ENCODE results near the gene STIM2. TPM values are rescaled to one million over a fixed set of nuclear protein-coding genes. Genes with fewer than 3 reads are reported as not detected.

Gene STIM2
- total and polyA plus RNA-seq, 9 of the 15 experiments (the other 6 are each of a cell fraction or from before 2014, with no cell fraction given), result 7.2 to 26.8 (median 15.4) TPM

- TF ChIP-seq, protein P1, sequence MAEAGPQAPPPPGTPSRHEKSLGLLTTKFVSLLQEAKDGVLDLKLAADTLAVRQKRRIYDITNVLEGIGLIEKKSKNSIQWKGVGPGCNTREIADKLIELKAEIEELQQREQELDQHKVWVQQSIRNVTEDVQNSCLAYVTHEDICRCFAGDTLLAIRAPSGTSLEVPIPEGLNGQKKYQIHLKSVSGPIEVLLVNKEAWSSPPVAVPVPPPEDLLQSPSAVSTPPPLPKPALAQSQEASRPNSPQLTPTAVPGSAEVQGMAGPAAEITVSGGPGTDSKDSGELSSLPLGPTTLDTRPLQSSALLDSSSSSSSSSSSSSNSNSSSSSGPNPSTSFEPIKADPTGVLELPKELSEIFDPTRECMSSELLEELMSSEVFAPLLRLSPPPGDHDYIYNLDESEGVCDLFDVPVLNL (CRISPR knock-in tag; IDR thresholded peaks at IDR 0.05; ENCODE audit: low read depth), result no peak
- TF ChIP-seq ZC3H8 (IDR thresholded peaks at IDR 0.05), result no peak
- no peak for TF ChIP-seq ZNF583 (CRISPR knock-in tag; IDR thresholded peaks at IDR 0.05)
- no peak for TF ChIP-seq CREBBP (IDR thresholded peaks at IDR 0.05; ENCODE audit: low read depth, low read length)
- TF ChIP-seq ZNF586 (CRISPR knock-in tag; conservative IDR thresholded peaks at IDR 0.05), result no peak
- peak in 1 of 2 experiments; percentile 19; a peak in 1 of 4 replicates for TF ChIP-seq MNT (conservative IDR thresholded peaks at IDR 0.05)
- TF ChIP-seq NFXL1 (CRISPR knock-in tag; IDR thresholded peaks at IDR 0.05), result no peak
- TF ChIP-seq NFIC (IDR thresholded peaks at IDR 0.05), result peak; percentile 20
- no peak for TF ChIP-seq FOXP1 (CRISPR knock-in tag; IDR thresholded peaks at IDR 0.05)
- TF ChIP-seq, protein P2, sequence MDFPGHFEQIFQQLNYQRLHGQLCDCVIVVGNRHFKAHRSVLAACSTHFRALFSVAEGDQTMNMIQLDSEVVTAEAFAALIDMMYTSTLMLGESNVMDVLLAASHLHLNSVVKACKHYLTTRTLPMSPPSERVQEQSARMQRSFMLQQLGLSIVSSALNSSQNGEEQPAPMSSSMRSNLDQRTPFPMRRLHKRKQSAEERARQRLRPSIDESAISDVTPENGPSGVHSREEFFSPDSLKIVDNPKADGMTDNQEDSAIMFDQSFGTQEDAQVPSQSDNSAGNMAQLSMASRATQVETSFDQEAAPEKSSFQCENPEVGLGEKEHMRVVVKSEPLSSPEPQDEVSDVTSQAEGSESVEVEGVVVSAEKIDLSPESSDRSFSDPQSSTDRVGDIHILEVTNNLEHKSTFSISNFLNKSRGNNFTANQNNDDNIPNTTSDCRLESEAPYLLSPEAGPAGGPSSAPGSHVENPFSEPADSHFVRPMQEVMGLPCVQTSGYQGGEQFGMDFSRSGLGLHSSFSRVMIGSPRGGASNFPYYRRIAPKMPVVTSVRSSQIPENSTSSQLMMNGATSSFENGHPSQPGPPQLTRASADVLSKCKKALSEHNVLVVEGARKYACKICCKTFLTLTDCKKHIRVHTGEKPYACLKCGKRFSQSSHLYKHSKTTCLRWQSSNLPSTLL (IDR thresholded peaks at IDR 0.05), result no peak
- TF ChIP-seq BRCA1 (IDR thresholded peaks at IDR 0.05), result no peak
- TF ChIP-seq BRCA1 (CRISPR knock-in tag; IDR thresholded peaks at IDR 0.05), result no peak
- no peak for TF ChIP-seq ZBTB1 (CRISPR knock-in tag; IDR thresholded peaks at IDR 0.05; ENCODE audit: borderline replicate concordance, low read depth)
- peak; percentile 44 to 55; a peak in 3 of 4 replicates for TF ChIP-seq KDM1A (IDR thresholded peaks at IDR 0.05)
- TF ChIP-seq SPI1 (IDR thresholded peaks at IDR 0.05; ENCODE audit: borderline replicate concordance, low read depth, low read length), result peak; percentile 93
- TF ChIP-seq ZNF239 (CRISPR knock-in tag; IDR thresholded peaks at IDR 0.05), result no peak
- no peak for TF ChIP-seq ZKSCAN1 (IDR thresholded peaks at IDR 0.05; ENCODE audit: low read depth, low read length)
- no peak for TF ChIP-seq SREBF2 (CRISPR knock-in tag; IDR thresholded peaks at IDR 0.05)
- TF ChIP-seq TFE3 (CRISPR knock-in tag; IDR thresholded peaks at IDR 0.05), result no peak
- TF ChIP-seq DDX20 (tag; IDR thresholded peaks at IDR 0.05; ENCODE audit: low read depth), result no peak
- no peak for TF ChIP-seq ARID2 (IDR thresholded peaks at IDR 0.05)
- TF ChIP-seq HNRNPK (IDR thresholded peaks at IDR 0.05; ENCODE audit: low read depth, low read length, poor library complexity, severe bottlenecking), result no peak
- no peak for TF ChIP-seq ATF7 (IDR thresholded peaks at IDR 0.05)
- no peak for TF ChIP-seq TFAM (CRISPR knock-in tag; conservative IDR thresholded peaks at IDR 0.05)
- no peak for TF ChIP-seq HDAC2 (IDR thresholded peaks at IDR 0.05)
- no peak for TF ChIP-seq U2AF1 (optimal IDR thresholded peaks at IDR 0.05; ENCODE audit: low read depth, low read length)
Observed at GRCh38 chr4:26992657-26993361, 132.2 kb downstream of the STIM2 start (continued).

Measured in K562 (cell line).